Colonic mucosa (tissue), 4 donors: ENCODE results near the gene REN. TPM values are rescaled to one million over a fixed set of nuclear protein-coding genes. Genes with fewer than 3 reads are reported as not detected.

Source experiments
- DNase-seq: peaks from one replicate; pipeline ENCODE4 v3.0.0-alpha.2; 2020
- H3K27ac ChIP-seq: fragments of 200-600 bp; one replicate; pipeline ENCODE4 v1.8.0; 2021
- H3K27me3 ChIP-seq: fragments of 200-600 bp; one replicate; pipeline ENCODE4 v1.8.0; 2021
- H3K36me3 ChIP-seq: fragments of 200-600 bp; one replicate; pipeline ENCODE4 v1.8.0; 2021
- H3K4me1 ChIP-seq: fragments of 200-600 bp; one replicate; pipeline ENCODE4 v1.8.0; 2021; ENCODE audit warnings: mild to moderate bottlenecking
- H3K4me3 ChIP-seq: fragments of 200-600 bp; one replicate; pipeline ENCODE4 v1.8.0; 2021
- H3K9ac ChIP-seq, 2 donors: one replicate each; pipeline ENCODE4 v1.7.0; 2013; ENCODE audit warnings: control low read depth in 2 of 2, low read depth in 2 of 2, low read length in 2 of 2
- H3K9me3 ChIP-seq: fragments of 200-600 bp; one replicate; pipeline ENCODE4 v1.8.0; 2021
- intact Hi-C: fragments of 100-400 bp; cut with DNase I; formaldehyde crosslinking; loops from one replicate; pipeline ENCODE4 v1.14.1; 2022
- total RNA-seq, 2 donors: library from RNA; stranded (reverse); fragmentation: NEBNext Ultra II Directional in 1 of 2; extraction: Animal tissue kit (Norgen Biotek cat#: 25700) in 1 of 2; gene quantifications; one replicate each; pipeline ENCODE4 v1.2.1, GENCODE V29; 2021
- TF ChIP-seq, protein P1 (sequence below): fragments of 200-600 bp; IDR thresholded peaks from one replicate; pipeline ENCODE4 v1.8.0; 2022; ENCODE audit warnings: antibody characterized with exemption, mild to moderate bottlenecking
- donor health status: healthy.
- donor health status: DM: no; HTN: no; CAD: no.
- donor health status: DM: no; HTN: no; CAD: no.

Gene REN
- total RNA-seq, 2 donors from 2014 or later = 0.82 TPM; not detected in 1

DNA sequence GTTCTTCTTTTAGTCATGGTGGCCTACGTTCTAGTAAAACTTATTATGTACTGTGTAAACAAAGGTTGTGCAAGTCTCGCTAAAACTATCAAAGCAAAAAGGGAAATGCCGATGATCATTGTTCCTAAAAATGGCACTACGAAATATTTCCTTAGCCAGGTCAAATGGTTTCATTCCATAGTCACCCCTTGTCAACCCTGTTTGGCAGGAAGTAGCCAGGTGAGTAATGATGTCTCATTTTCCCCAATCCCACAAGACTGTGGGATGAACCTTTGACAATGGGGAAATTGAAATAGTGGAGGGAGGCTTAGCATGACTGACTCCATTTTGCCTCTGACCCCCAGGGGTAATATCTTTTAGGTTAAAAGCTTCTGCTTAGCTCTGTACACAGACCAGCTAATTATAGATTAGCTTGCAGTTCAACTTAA, 5.6 kb upstream of the REN start:
- Histone ChIP-seq H3K9ac (no peak overlapping the region), H3K4me3 (no peak overlapping the region), H3K27me3 (no peaks in the 10 kb centered on the region), H3K27ac (no peak overlapping the region), H3K4me1 (no peaks in the 10 kb centered on the region), H3K9me3 (no peaks in the 10 kb centered on the region), H3K36me3 (no peaks in the 10 kb centered on the region)
- DNase-seq = no peak
- TF ChIP-seq, protein P1, sequence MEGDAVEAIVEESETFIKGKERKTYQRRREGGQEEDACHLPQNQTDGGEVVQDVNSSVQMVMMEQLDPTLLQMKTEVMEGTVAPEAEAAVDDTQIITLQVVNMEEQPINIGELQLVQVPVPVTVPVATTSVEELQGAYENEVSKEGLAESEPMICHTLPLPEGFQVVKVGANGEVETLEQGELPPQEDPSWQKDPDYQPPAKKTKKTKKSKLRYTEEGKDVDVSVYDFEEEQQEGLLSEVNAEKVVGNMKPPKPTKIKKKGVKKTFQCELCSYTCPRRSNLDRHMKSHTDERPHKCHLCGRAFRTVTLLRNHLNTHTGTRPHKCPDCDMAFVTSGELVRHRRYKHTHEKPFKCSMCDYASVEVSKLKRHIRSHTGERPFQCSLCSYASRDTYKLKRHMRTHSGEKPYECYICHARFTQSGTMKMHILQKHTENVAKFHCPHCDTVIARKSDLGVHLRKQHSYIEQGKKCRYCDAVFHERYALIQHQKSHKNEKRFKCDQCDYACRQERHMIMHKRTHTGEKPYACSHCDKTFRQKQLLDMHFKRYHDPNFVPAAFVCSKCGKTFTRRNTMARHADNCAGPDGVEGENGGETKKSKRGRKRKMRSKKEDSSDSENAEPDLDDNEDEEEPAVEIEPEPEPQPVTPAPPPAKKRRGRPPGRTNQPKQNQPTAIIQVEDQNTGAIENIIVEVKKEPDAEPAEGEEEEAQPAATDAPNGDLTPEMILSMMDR = no peak
- intact Hi-C loops = no loop called here

DNA sequence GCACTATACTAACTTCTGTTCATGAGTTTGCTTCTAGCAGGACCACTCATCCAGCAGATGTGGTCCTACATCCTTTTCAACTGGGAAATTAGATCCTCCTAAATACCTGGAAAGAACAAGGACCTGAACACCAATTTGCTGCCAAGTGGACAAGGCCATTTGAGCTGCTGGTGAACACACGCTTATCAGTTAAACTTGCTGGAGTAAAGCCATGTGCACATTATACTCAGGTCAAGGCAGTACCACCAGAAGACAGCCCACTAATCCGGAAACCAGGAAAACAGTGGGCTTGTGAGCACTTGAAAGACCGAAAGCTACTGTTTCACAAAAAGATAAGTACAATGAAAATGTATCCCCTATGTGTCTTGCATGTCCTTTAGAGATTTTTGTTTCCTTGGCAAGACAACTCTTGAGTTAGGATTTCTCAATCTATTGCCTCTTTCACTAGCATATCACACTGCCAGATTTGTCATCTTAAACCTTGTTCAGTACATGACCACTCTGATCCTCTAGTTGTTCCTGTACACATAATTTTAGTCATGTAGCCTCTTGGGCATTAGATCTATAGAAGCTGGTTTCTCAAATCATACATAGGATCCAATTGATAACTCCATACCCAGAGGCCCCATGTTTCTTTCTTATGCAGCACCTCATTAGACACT, 4.5 kb upstream of the REN start:
- Histone ChIP-seq H3K4me3 (no peak overlapping the region), H3K36me3 (no peaks in the 10 kb centered on the region), H3K4me1 (no peaks in the 10 kb centered on the region), H3K9me3 (no peaks in the 10 kb centered on the region), H3K27me3 (no peaks in the 10 kb centered on the region), H3K9ac (no peak overlapping the region), H3K27ac (no peak overlapping the region)
- TF ChIP-seq, protein P1 = no peak
- no peak for DNase-seq
- intact Hi-C loops = no loop called here

DNA sequence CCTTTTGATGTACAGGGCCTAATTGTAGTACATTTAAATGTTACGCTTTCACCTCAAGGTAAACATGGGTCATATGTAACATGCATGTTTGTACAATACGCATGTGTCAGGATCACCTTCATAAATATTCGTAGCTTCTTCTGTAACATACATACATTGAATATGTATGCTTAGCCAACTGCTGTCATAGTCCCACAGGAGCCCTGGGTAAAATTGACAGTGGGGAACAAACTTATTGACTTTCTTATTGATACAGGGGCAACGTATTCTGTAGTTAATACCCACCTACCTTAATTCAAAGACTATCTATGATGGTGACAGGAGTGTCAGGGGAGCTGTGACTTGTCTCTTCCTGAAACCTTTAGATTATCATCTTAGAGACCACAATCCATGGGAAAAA, 3.7 kb upstream of the REN start:
- Histone ChIP-seq H3K4me1 (no peaks in the 10 kb centered on the region), H3K27me3 (no peaks in the 10 kb centered on the region), H3K4me3 (no peak overlapping the region), H3K36me3 (no peaks in the 10 kb centered on the region), H3K9me3 (no peaks in the 10 kb centered on the region), H3K27ac (no peak overlapping the region), H3K9ac (no peak overlapping the region)
- intact Hi-C loops = no loop called here
- TF ChIP-seq, protein P1 = no peak
- no peak for DNase-seq

DNA sequence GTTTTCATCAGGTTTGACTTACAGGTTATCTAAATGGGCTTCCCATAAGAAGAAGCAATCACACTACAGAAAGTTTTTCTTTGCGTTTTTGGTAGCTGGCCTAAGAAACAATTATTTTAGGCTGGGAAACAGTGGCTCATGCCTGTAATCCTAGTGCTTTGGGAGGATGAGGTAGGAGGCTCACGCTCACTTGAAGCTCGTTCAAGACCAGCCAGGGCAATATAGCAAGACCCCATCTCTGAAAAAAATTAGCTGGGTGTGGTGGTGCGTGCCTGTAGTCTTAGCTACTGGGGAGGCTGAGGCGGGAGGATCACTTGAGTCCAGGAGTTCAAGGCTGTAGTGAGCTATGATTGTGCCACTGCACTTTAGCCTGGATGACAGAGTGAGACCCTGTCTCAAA, 1.6 kb upstream of the REN start:
- no peaks in the 10 kb centered on the region for H3K4me1 ChIP-seq
- no peaks in the 10 kb centered on the region for H3K27me3 ChIP-seq
- H3K4me3 ChIP-seq = no peak overlapping the region
- H3K27ac ChIP-seq = no peak overlapping the region
- no peak for DNase-seq
- H3K36me3 ChIP-seq = no peaks in the 10 kb centered on the region
- intact Hi-C loops = no loop called here
- no peaks in the 10 kb centered on the region for H3K9me3 ChIP-seq
- no peak overlapping the region for H3K9ac ChIP-seq
- TF ChIP-seq, protein P1 = no peak

DNA sequence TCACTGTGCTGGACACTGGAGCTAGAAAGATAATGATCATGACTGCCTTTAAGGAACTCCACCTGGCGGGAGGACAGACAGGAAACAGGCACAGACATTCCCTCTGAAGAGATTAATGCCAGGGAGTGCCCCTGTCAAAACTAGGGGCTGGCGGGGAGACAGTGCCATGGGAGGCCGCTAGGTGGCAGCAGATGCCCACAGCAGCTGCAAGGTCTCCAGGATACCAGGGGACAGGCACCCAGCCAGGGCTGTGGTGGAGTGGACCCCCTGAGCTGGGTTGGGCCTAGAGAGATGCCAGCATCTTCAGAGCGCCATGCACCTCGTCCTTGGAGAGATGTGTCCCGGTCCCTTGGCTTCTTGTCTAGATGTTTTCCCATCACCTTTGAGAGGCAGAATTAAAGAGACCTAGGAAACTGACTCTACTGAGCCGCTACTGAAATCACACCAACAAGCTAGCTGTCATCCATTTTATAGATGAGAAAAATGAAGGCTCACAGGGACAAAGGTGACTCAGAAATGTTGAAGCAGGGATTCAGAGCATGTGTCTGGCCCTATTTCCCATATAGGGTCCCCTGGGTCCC, 3.6 kb downstream of the REN start:
- peaks cover 3% of the 10 kb centered on the region for H3K4me1 ChIP-seq
- H3K4me3 ChIP-seq = no peak overlapping the region
- no peaks in the 10 kb centered on the region for H3K9me3 ChIP-seq
- intact Hi-C loops = loop anchor here (2.0 to 5.0 kb wide), 2 partner anchors 45 to 202 kb away; no protein-coding TSS in a partner anchor
- no peak overlapping the region for H3K27ac ChIP-seq
- no peaks in the 10 kb centered on the region for H3K36me3 ChIP-seq
- no peaks in the 10 kb centered on the region for H3K27me3 ChIP-seq
- H3K9ac ChIP-seq = no peak overlapping the region
- peak; percentile 85 for DNase-seq
- TF ChIP-seq, protein P1 = peak; percentile 100
